ENCODE data around the gene TRPM5.

- TF ChIP-seq, protein P1, sequence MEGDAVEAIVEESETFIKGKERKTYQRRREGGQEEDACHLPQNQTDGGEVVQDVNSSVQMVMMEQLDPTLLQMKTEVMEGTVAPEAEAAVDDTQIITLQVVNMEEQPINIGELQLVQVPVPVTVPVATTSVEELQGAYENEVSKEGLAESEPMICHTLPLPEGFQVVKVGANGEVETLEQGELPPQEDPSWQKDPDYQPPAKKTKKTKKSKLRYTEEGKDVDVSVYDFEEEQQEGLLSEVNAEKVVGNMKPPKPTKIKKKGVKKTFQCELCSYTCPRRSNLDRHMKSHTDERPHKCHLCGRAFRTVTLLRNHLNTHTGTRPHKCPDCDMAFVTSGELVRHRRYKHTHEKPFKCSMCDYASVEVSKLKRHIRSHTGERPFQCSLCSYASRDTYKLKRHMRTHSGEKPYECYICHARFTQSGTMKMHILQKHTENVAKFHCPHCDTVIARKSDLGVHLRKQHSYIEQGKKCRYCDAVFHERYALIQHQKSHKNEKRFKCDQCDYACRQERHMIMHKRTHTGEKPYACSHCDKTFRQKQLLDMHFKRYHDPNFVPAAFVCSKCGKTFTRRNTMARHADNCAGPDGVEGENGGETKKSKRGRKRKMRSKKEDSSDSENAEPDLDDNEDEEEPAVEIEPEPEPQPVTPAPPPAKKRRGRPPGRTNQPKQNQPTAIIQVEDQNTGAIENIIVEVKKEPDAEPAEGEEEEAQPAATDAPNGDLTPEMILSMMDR (IDR thresholded peaks at IDR 0.05), result no peak
- no peak for TF ChIP-seq POLR2AphosphoS5 (IDR thresholded peaks at IDR 0.05)
- TF ChIP-seq EP300 (IDR thresholded peaks at IDR 0.05), result no peak
- no peak for TF ChIP-seq POLR2A (IDR thresholded peaks at IDR 0.05)
These were observed 12.9 kb downstream of the TRPM5 start for GRCh38 chr11:2431395-2431794.
